Stimulated activated CD8-positive, alpha-beta memory T cell treated with anti-CD3 and anti-CD28 coated beads, Interleukin-12 subunit alpha, Interleukin-12 subunit beta, amount 100 ng/mL, for 4 hours (primary cell): ENCODE measurements around the gene KCNJ18.
"Not testable (repeated sequence)": the region's sequence is repeated elsewhere in the genome, so short reads cannot be mapped to it uniquely, and the experiment has no call there.

ENCODE experiments used
- DNase-seq: peaks from one replicate; pipeline ENCODE4 v3.0.0-alpha.2; 2020; ENCODE audit warnings: low read depth

The KCNJ18 gene

DNA sequence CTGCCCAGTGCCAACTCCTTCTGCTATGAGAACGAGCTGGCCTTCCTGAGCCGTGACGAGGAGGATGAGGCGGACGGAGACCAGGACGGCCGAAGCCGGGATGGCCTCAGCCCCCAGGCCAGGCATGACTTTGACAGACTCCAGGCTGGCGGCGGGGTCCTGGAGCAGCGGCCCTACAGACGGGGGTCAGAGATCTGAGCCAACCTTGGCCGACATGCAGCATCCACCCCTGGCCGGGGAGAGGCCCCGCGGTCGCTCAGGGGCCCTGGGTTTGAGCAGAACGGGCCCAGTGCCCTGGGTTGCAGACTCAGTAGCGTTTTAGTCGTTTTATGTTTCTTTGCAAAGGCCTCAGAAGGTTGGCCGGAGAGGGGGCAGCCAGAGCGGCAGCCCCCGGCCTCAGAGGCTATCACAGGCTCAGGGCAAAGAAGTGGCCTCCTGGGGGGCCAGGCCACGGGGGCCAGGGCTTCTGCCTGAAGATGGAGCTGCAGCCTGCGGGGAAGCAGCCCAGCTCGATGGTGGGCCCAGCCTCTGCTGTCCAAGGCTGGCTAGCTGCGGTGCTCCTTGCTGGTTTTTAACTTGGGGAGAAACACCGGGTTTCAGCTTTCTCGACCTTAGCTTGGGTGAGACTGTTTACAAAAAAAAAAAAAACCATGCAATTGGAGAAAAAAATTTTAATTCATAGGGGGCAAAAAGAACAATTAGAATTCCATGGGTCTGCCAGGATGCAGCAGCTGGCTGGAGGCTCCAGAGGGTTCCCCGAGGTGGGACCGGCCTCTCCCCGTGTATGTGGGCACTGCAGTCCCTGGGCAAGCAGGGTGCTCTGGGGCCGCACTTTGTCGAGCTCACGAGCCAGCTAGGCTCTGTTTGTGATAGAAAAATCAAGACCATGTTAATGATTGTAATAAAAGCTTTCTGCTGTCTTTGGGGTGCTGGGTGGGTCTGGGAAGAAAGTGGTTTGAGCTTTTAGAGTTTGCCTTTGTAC lies 11.9 kb downstream of the KCNJ18 start:
- DNase-seq: not testable (repeated sequence)

DNA sequence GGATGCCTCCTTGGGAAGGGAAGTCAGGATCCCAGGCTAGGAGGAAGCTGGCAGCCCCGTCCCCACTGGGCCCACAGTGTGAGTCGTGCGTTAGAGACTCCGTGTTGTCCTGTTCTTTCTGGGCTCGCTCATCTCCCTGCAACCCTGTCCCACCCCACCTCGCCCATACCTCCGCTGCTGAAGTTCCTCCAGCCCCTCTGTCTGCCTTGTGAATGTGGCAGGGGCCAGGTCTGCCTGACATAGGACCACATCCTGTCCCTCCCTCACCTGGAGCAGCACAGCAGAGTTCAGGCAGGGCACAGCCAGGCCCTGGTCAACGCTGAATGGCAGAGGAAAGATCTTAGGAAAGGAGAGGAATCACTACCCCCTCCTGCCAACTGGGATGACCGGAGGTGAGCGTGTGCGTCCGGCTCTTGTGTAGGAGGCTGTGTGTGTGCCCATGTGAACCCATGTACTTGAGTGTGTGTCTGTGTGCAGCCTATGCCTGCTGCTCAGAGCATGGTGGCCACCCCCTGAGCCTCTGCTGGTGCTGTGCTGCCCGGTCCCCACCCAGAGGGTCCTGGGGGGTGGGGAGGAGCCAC lies 12.8 kb downstream of the KCNJ18 start:
- DNase-seq: no peak

DNA sequence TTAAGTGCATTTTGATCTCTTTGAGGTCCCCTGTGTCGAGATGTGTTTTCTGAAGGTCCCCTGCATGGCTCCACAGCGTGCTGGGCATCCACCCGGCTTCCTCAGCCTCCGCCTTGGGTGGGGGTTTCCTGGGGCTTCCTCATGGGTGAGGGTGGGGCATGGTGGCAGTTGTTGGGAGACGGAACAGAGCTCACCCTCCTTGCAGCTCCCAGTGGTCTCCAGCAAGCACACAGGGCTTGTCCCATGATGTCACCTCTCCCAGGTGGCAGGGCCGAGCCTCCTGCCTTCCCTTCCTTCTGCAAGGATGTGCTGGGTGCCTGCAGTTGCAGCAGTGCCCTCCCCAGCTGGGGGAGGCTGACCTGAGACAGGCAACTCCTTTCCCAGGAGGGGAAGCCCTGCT lies 13.4 kb downstream of the KCNJ18 start:
- not testable (repeated sequence) for DNase-seq

DNA sequence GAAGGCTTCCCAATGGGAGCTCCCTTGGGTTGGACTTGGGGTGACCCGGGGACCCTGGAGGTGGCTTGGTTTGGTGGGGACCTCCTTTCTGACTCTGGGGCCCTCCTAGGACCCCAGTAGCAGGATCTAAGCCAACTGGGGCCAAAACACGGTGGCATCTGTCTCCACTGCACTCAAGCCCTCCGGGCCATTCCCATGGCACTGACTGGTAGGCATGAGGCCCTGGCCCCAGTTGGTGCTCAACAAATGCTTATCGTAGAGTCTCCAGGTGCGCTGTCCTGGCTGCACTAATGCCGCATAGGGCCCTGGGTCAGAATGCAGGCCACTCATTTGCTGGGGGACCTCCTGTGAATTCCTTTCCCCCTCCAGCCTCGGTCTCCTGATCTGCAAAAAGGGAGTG lies 14.2 kb downstream of the KCNJ18 start:
- not testable (repeated sequence) for DNase-seq

DNA sequence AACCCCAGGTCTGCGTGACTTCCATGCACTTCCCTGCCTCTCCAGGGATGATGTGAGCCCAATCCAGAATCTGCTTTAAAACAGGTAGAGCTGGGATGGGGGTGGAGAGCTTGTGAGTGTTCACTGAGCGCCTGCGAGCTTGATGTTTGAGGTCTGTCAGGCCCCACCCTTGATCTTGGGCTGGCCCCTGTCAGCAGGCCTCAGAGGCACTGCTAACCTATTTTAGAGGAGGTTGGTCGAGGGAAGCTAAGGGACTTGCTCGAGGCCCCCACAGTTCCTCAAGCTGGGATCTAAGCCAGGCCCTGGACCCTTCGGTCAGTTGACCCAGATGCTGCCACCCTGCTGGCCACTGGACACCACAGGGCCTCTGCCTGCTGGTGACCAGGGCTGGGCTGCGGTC lies 14.8 kb downstream of the KCNJ18 start:
- DNase-seq: not testable (repeated sequence)

DNA sequence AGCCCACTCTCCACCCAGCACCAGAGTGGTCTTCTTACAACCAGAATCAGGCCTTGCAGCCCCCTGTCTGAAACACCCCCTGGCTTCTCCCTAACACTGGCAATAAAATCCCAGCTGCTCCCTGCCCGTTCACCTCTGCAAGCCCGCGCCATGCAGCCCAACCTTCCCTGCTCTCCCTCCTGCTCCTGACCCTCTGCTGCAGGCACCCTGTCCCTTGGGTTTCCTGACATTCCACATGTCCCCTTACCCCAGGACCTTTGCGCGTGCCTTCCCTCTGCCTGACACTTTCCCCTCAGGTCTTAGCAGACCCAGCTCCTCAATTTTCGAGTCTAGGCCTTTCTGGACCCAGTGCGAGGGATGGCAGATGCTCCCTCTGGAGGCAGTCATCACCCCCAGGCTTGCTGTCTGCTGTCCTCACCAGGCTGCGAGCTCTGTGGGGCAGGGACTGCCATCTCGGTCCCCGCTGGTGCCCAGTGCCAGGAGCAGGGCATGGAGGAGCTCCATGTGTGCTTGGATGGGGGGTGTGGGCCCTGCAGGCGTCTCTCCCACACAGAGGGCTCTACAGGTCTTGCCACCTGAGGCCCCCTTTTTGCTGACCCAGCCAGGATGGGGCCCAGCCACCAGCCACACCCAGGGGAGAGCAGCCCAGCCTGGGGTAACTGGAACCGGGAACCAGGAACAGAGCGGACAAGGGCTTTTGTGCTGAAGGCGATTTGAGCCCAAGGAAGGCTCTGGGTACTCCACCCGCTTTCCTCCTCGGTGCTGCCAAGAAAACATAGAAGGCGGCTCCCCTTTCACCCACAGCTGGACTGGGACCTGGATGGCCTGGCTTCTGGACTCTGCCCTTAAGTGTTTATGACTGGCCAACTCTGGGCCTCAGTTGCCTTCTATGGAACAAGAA lies 15.6 kb downstream of the KCNJ18 start:
- not testable (repeated sequence) for DNase-seq

DNA sequence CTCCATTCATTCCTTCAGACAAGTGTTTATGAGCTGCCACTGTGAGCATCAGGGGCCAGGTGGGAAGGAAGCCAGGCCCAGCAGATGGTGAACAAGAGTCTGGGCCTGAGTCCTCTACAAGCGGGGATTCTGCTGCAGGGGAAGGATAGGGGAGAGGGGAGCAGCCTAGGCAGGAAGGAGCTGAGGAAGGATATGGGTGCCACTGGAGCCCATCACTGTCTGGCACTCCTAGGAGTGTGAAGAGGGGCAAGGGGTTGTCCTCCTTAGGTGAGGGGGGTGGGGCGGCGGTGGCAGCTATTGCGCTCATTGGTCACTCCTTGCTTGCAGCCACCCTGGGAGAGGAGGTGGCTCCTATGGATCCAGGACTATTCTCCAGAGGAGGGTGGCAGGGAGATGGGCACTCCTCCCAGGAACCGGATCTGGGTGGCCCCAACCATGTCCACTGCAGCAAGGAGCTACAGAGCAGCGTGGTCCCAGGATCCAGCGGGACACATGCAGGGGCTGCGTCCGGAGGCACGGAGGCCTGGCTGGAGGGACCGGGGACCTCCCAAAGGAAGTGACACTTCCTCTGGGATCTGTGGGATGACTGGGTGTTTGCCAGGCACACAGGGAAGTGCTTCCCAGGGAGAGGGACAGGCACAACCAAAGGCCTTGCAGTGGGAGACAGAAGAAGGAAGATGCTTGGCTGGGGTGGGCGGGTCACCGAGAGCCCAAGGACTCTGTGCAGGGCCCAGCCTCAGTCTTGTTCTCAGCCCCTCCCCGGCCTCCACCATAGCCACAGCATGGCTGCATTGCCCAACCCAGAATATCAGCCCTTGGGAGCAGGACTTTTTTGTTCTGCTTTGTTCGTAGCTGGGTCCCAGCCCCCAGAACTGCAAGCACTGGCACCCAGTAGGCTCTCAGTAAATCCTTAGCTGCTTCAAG lies 16.6 kb downstream of the KCNJ18 start:
- not testable (repeated sequence) for DNase-seq

DNA sequence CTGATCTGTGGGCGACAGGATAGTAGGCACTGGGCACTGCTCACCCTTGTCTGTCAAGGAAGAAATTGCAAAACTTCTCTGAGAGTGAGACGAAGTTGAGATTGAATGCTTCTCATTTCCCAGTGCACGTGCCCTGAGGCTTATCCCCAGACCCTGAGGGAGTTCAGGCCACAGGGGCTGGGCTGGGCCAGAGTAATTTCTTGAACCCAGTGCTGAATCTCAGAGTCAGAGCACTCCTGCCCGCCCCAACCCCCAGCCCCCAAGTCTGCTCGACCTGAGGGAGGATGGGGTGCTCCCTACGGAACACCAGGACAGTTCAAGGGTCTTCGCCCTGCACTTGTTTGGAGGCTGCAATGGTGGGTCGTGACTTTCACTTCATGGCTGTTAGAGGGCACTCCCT lies 17.7 kb downstream of the KCNJ18 start:
- not testable (repeated sequence) for DNase-seq

DNA sequence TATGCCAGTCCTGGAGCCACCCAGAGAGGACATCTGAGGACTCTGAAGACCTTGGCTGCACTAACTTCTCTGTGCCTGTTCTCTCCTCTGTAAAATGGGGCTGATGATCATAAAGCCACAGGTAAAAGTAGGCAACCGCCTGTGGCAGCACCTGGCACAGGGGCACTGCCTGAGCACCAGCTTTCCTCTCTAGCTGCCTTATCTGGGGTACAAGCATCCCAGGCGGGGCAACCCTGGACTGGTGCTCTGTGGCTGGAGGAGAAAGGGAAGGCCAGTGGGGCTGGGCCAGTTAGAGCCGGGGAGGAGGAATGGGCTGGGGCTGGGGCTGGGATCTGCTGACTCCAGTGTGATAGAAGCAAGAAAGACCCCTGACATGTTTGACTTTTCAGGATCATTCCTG lies 18.2 kb downstream of the KCNJ18 start:
- not testable (repeated sequence) for DNase-seq

DNA sequence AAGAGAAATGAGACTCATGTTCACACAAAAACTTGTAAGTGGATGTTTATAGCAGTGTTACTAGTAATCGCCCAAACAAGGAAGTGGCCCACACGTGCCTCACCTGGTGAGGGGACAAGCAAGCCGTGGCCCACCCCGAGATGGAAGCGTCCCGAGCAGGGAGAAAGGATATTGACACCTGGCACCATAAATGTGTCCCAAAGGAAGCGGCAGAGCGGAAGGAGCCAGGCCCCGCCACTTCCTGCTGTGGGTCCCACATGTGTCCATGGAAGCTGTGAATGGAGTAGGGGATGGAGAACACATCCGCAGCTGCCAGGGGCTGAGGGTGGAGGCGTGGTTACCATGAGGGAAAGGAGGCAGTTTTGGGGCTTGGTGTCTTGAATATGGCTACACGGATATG lies 18.9 kb downstream of the KCNJ18 start:
- DNase-seq: no peak

DNA sequence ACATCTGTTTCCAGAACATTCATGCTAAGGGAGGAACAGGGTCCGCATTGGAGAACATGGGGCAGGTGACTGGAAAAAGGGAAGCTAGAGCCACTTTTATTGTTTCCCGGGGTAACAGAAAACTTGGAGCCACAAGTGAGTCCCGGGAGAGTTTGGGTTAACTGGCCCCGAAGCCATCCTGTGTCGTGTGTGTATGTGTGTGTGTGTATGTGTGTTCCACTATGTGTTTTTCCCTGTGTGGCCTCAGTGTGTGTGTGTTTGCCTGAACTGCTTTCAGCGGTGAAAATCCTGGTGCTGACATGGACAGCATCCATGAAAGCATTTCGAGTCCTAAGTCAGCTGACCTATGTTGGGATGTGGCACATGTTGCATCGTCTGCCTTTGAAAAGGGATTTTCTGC lies 20.7 kb downstream of the KCNJ18 start:
- not testable (repeated sequence) for DNase-seq

DNA sequence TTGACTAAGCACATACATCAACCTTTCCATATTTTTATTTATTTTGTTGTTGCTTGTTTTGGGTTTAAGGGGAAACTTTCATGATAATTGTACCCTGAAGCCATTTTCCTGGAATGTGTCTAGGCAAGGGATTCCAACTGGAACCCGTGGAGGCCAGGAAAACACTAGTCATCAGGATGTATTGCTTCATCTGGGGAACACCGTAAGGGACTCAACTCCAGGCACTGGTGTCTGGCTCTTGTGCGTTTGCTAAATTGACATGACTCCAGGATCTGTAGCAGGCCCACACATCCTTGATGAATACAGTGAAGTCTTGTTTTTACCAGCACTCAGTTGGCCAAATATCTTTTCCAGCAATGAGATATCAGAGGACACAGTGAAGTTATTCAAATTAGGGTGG lies 21.3 kb downstream of the KCNJ18 start:
- DNase-seq: not testable (repeated sequence)

DNA sequence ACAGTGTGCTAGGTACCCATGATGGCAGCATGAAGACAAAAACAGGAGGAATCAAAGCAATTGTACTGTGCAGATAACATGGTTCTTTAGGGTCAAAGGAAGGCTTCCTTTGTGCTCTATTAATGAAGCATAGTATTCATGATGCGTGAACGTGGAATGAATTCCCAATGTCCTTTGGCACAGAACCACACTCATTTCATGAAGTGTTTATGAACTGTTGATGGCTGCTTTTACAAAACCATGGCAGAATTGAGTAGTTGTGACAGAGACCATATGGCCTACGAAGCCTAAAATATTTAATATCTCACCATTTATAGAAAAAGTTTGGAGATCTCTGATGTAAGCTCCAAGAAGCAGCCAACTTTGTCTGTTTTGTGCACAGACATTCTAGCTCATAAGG lies 22.4 kb downstream of the KCNJ18 start:
- not testable (repeated sequence) for DNase-seq

DNA sequence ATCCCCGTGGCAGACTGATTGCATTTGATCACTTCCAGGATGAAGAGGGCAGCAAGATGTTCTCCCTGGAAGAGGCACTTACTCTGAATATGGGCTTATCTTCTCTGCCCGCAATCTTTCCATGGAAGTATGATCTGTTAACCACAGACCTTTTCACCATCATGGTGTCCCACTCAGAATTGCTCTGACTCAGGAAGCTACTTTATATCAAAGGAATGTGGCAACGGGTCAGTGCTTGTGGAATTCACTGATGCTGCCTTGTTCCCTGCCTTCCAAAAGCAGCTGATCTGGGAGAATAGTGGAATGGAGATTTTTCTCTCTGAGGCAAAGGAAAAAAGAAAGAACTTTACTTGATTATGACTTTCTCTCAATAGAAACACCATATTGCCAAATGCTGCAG lies 23.6 kb downstream of the KCNJ18 start:
- DNase-seq: not testable (repeated sequence)

DNA sequence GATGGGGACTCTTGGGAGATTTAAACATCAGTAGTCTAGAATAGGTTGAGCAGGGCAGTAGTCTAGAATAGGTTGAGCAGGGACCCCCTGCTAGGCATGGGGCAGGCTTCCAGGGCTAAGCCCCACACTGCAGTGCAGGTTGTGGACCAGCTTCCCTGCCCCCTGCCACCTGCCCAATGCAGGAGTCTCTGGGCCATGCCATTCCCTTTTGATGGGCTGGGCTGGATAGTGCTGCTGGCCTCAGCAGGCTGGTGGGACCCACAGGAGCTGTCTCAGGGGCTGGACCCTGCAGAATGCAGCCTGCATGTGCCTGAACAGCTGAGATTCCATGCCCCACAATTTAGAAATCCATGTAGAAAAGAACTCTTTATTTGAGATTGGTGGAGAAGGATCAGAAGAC lies 26.6 kb downstream of the KCNJ18 start:
- not testable (repeated sequence) for DNase-seq

DNA sequence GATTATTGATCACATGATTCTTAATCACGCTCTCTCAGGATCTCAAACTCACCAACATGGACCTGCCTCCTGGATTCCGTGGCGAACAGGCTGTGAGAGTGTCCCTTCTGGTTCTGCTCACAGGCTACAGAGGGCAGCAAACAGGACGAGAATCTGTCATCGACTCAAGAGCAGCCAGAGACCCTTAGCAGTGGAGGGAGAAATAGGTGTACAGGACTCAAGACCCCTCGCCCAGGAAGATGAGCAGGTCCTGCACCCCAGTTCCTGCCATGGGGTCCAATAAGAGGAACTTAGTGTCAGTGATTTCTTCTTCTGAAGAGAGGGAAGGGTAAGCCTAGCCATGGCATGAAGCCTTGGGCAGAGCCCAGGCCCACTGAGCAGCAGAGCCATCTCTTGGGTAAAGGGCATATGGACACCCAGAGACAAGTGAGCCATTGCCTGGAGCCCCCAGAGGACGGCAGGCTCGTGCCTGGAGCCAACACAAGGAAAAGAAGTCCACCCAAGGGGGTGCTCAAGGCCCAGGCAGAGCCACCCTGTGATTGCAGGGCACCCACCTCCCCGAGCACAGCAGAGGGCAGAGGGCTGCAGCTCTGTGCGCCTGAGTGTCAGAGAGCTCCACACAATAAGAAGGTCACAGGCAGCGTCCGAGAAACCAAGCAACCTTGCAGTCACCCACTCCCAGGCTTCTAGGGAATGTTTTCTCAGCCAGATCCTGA lies 27.3 kb downstream of the KCNJ18 start:
- DNase-seq: not testable (repeated sequence)

DNA sequence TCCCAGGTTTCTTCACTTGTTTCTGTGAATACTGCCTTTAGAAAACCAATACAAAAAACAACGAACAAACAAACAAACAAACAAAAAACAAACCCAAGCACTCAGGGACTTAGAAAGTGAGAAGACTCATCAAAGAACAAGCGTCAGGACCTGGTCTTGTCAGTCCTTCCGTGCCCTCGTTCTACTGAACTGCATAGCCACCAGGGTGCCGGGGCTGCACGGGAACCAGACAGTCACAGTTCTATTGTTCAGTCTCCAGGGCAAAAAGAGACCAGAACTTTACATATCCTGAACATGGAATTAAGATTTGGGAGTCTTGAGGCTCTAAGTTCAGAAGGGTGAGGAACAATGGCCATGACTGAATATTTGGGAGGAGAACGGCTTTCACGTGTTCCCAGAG lies 28.2 kb downstream of the KCNJ18 start:
- DNase-seq: not testable (repeated sequence)

DNA sequence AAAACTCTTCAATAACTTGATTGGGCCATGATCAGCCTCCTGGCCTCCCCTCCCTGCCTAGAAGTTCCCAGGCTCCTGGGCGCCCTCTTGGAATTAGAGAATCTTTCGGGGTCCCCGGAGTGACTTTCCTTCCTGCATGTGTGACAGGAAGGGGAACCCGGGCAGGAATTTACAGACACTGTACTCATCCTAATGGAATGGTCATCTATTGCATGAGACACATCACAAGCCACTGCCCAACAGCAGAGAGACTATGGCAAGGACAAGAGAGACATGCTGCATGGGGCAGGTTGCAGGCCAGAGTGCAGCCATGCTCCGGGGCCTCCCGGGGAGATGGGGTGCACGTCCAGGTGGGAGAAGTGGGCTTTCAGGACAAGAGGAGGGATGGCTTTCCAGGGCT lies 29.9 kb downstream of the KCNJ18 start:
- not testable (repeated sequence) for DNase-seq

DNA sequence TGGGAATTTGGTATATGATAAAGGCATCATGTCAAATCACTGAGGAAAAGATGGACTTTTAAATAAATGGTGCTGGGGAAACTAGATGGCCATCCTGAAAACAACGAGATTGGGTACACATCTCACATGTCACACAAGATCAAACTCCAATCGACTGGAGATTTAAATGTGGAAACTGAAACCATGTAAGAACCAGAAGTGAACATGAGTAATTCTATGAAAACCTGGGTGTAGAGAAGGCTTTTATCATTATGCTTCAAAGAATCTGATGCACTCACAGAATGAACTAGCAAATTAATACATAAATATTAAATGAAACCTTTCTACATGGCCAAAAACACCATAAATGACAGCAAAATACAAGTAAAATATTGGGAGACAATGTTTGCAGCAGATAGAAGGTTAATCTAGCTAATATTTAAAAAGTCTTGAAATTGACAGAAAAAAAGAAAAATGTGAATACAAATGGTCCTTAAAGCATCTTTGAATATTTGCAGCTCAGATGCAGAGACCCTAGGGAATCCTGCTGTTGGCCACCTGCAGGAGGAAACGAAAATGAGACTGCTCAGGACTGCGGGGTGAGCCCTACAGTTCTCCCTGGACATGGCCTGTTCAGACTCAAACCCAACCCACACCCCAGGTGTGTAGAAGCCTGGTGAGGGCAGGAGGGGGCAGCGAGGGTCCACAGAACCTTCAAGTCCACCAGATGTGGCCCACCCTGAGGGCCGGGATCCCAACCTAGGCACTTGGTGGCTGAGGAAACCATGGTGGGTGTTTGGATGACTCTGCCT lies 32.1 kb downstream of the KCNJ18 start:
- DNase-seq: not testable (repeated sequence)

DNA sequence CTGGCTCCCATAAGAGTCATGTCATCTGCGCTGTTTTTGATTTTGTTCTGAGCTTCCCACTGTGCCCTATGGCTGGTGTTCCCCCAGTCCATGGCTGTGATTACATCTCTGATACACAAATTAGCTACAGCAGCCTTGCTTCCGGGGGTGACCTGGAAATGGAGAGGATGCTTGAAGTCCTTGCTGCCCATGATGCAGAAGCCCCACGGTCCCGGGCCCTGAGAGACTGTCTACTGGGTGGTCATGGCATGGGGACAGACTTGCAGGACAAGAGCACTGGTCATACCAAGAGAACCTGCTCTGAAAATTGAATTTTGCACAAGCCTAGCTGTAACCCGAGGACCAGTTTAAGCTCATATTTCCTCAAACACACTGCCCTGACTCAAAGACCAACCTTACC lies 38.8 kb downstream of the KCNJ18 start:
- not testable (repeated sequence) for DNase-seq
